Esophagus (tissue), 2 donors: ENCODE results near the gene RUNX3. TPM values are rescaled to one million over a fixed set of nuclear protein-coding genes. Genes with fewer than 3 reads are reported as not detected.
A peak's percentile ranks its signal among the peaks of the same experiment; 100 is the strongest.
"Not testable (repeated sequence)": the region's sequence is repeated elsewhere in the genome, so short reads cannot be mapped to it uniquely, and the experiment has no call there.

Source experiments
- H3K27ac ChIP-seq, 2 donors: one replicate each; pipeline ENCODE4 v1.5.1; 2013; ENCODE audit warnings: low read depth in 2 of 2, mild to moderate bottlenecking in 2 of 2, inconsistent platforms in 1 of 2, low read length in 1 of 2, moderate library complexity in 1 of 2
- H3K27me3 ChIP-seq, 2 donors: one replicate each; pipeline ENCODE4 v1.6.1; 2013; ENCODE audit warnings: low read length in 2 of 2, control low read depth in 1 of 2, mild to moderate bottlenecking in 1 of 2; ENCODE audit not compliant: insufficient read depth in 2 of 2, control insufficient read depth in 1 of 2
- H3K36me3 ChIP-seq, 2 donors: one replicate each; pipeline ENCODE4 v1.6.1; 2013; ENCODE audit warnings: low read length in 1 of 2; ENCODE audit not compliant: control insufficient read depth in 2 of 2, insufficient read depth in 2 of 2
- H3K4me1 ChIP-seq, 2 donors: one replicate each; pipeline ENCODE4 v1.6.1; 2013; ENCODE audit warnings: low read length in 1 of 2; ENCODE audit not compliant: control insufficient read depth in 2 of 2, insufficient read depth in 2 of 2
- H3K4me3 ChIP-seq, 2 donors: one replicate each; pipeline ENCODE4 v1.5.1; 2013; ENCODE audit warnings: low read length in 2 of 2, mild to moderate bottlenecking in 2 of 2, low read depth in 1 of 2, moderate library complexity in 1 of 2
- H3K9me3 ChIP-seq, 2 donors: one replicate each; pipeline ENCODE4 v1.6.1; 2013; ENCODE audit warnings: mild to moderate bottlenecking in 2 of 2, low read depth in 1 of 2, low read length in 1 of 2, moderate library complexity in 1 of 2; ENCODE audit not compliant: control insufficient read depth in 2 of 2, insufficient read depth in 1 of 2
- WGBS, 2 donors: extraction: QIAGEN DNeasy Blood & Tissue Kit; methylation state at CpG; one replicate each; pipeline ENCODE4 v1.1.7; 2013; 5-methylcytosine and 5-hydroxymethylcytosine counted together
- polyA plus RNA-seq, 2 donors: library from polyadenylated mRNA; stranded (reverse); fragments of 200-250 nt; gene quantifications; one replicate each; pipeline ENCODE4 v1.2.3, GENCODE V29; 2013
- donor health status: healthy with polysubstance abuse.
- donor health status: Bipolar disorder and iron deficiency.

RUNX3 gene
- polyA plus RNA-seq, result 1 to 10 TPM in 1 of 2 donors, under 1 TPM in 1; 0.77 to 1.4 TPM

DNA sequence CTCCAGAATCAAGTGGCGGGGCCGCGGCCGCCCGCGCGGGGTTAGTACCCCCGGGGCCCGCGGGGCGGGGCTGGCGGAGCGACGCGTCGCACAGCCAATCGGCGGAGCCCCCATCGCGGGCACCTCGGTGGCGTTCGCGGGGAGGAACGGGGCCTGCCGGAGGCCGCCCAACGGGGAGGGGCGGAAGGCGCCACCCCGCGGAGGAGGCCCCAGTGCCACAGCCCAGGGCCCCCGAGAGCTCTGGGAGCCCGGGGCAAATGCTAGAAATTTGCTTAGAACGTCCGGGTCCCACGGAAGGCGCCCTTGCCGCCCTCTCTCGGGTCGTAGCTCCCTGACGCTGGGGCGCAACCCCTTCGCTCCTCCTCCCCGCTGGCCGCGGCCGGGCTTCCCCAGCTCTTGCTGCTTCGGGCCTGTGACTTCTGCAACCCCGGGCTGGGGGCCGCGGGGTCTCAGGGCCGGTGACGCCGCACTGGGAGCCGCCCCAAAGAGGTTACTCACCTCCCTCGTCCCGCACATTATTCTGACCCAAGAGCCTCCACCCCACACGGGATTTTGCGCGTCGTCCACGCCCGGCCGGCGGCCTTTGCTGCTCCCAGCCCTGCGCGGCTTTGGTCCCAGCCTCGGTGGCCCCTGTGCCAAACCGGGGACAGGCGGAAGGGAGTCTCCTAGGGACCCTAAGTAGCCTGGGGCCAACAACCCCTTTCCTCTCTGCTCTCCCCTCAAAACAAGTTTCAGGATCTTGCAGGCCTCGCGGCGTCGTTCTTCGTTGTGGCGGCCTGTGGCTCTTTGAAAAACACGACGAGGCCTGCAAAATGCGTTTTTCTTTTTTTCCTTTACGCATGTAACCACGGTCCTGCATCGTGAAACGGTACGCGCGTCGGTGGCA lies at the start of gene RUNX3:
Gene RUNX3, minus strand, starts transcription at position 17 of the 886 bp plus-strand sequence. CDS start 408 bp downstream, outside the sequence.
- Histone ChIP-seq H3K4me3 (peak within 1 kb of the TSS; percentile 43 to 48), H3K36me3 (no peaks in the 10 kb centered on the region), H3K9me3 (no peaks in the 10 kb centered on the region), H3K4me1 (peaks cover 3 to 17% of the 10 kb centered on the region in 2 donors), H3K27me3 (peaks cover 7 to 31% of the 10 kb centered on the region in 2 donors), H3K27ac (peak within 1 kb of the TSS; percentile 53 to 75)
- WGBS, 2 donors, result 7 to 8% methylated on average over 81 to 88 of the region's 88 CpGs

DNA sequence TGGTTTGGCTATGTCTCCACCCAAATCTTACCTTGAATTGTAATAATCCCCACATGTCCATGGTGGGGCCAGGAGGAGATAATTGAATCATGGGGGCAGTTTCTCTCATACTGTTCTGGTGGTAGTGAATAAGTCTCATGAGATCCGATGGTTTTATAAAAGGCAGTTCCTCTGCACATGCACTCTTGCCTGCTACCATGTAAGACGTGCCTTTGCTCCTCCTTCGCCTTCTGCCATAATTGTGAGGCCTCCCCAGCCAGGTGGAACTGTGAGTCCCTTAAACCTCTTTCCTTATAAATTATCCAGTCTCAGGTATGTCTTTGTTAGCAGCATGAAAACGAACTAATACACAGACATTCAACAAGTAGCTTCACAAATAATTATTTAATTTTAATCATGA lies 49.2 kb upstream of the RUNX3 start:
- H3K27me3 ChIP-seq, H3K4me3 ChIP-seq, H3K36me3 ChIP-seq, H3K27ac ChIP-seq, H3K4me1 ChIP-seq, H3K9me3 ChIP-seq: not testable (repeated sequence)
- WGBS, 2 donors, result 82 to 86% methylated on average over 4 of the region's 4 CpGs

DNA sequence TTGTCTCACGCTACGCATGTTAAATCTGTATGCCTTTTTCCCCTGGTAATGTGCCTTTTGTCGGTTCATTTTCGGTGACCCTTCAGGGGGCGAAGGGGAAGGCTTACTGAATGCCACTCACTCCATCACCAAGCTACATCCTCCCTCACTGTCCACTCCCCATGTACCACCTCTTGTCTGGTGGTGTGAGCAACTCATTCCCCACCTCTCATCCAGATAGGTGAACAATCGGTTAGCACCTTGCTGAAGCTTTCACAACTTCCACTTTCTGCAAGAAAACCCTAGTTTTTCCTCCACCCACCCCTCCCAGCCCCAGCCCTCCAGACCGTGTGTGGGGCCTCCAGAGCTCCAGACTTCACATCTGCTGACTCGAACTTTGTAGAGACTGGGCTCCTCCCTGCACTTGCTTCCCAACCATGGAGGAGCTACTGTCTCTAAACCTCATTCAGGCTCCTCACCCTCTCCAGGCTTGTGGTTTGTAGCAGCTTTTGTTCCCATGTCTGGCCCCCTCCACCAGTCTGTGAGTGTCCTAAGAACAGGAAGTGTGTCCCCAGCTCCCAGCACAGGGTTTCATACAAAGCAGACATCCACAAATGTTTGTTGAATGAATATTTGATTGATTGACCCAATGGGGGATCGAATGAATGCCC lies 48.4 kb upstream of the RUNX3 start:
- Histone ChIP-seq H3K4me3 (no peak overlapping the region), H3K36me3 (no peaks in the 10 kb centered on the region), H3K27ac (no peak overlapping the region), H3K27me3 (peaks cover 0 to 3% of the 10 kb centered on the region in 2 donors), H3K4me1 (no peaks in the 10 kb centered on the region), H3K9me3 (peaks cover 0 to 7% of the 10 kb centered on the region in 2 donors)
- WGBS, 2 donors, result 59 to 71% methylated on average over 9 of the region's 9 CpGs

DNA sequence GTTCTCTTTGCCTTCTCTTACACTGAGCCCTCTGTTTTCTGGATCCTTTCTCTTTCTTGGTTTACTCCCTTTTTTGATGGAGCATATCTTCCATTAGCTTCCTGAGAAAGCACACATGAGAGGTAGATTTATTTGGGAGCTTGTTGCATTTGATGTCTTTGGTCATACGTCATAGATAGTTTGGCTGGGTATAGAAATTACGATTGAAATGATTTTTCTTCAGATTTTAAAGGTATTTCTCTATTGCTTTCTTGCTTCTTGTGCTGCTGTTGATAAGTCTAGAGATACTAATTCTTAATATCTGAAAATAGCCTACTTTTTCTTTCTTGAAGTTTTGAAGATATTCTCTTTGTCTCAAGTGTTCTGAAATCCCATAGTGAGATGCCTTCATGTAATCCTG lies 45.3 kb upstream of the RUNX3 start:
- Histone ChIP-seq H3K27ac (no peak overlapping the region), H3K4me3 (no peak overlapping the region), H3K9me3 (peaks cover 0 to 7% of the 10 kb centered on the region in 2 donors), H3K4me1 (no peaks in the 10 kb centered on the region), H3K27me3 (peaks cover 0 to 3% of the 10 kb centered on the region in 2 donors), H3K36me3 (no peaks in the 10 kb centered on the region)
- WGBS, 2 donors, result 91 to 92% methylated on average over 2 of the region's 2 CpGs

DNA sequence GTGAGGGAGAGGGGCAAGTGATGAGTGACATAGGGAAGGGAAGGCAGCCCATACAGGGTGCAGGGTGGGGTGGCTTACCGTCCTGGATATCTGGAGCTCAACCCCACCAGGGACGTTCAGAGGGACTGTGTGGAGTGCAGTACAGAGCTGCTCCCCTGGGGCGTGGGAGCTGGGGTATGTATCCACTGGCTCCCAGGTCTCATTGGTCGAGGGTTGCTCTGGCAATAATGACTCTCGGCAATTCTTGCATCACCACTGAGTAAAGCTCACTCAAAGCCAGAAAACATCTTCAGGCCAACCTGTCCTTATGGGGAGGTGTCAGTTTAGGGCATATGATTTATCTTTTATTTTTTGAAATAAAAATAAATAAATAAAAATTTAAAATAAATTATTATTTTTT lies 43.2 kb upstream of the RUNX3 start:
- peaks cover 0 to 7% of the 10 kb centered on the region in 2 donors for H3K9me3 ChIP-seq
- no peak overlapping the region for H3K27ac ChIP-seq
- H3K27me3 ChIP-seq, result peaks cover 0 to 3% of the 10 kb centered on the region in 2 donors
- H3K36me3 ChIP-seq, result no peaks in the 10 kb centered on the region
- WGBS, 2 donors, result 65 to 83% methylated on average over 5 of the region's 5 CpGs
- no peak overlapping the region for H3K4me3 ChIP-seq
- H3K4me1 ChIP-seq, result no peaks in the 10 kb centered on the region

DNA sequence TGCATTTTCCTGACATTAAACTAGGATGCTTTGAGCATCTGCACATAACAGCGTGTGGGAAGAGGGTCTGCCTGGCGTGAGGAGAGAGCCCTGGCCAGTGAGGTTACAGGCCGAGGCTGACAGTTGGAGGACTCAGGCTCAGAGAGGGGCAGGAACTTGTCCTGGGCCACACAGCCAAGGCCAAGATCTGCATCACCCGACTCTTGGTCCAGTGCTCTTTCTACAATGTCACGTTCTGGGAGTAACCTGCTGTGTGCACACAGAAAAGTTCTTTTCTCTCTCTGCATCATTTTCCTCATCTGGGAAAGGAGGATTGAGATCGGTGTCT lies 42.8 kb upstream of the RUNX3 start:
- Histone ChIP-seq H3K36me3 (no peaks in the 10 kb centered on the region), H3K27ac (no peak overlapping the region), H3K27me3 (peaks cover 0 to under 1% of the 10 kb centered on the region in 2 donors), H3K4me3 (no peak overlapping the region), H3K4me1 (no peaks in the 10 kb centered on the region), H3K9me3 (peaks cover 0 to 7% of the 10 kb centered on the region in 2 donors)
- WGBS, 2 donors, result 76 to 90% methylated on average over 6 of the region's 6 CpGs

DNA sequence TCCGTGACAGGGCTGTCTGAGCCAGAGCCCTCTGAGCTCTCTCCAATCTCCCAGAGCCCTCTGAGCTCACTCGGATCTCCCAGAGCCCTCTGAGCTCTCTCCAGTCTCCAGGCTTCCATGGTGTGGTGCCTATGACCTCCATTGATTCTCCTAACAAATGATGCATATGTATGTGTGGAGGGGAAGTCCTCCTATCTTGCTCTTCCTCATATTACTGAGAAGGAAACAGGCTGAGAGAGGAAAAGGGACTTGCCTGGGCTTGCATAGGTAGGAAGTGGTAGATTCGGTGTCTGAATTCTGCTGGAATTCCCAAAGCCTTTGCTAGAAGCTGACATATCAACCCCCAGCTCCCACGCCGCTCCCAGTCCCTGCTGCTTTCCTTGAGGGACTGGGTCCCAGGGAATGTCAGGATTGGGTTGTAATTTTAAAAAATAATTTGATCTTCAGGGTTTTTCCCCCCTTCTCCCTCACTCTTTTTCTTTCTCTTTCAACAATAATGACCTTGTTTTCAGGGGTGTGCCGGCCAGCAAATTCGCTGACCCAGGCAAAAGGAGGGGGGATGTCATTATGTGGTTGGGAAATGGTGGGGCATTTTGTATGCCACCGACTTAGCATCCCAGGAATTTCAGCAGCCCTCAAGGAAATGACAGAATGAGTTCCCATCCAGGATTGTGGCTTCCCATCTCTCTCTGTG lies 42.3 kb upstream of the RUNX3 start:
- Histone ChIP-seq H3K27me3 (no peaks in the 10 kb centered on the region), H3K27ac (no peak overlapping the region), H3K36me3 (no peaks in the 10 kb centered on the region), H3K4me1 (no peaks in the 10 kb centered on the region), H3K9me3 (peaks cover 0 to 7% of the 10 kb centered on the region in 2 donors), H3K4me3 (no peak overlapping the region)
- WGBS, 2 donors, result 64 to 69% methylated on average over 8 of the region's 8 CpGs

DNA sequence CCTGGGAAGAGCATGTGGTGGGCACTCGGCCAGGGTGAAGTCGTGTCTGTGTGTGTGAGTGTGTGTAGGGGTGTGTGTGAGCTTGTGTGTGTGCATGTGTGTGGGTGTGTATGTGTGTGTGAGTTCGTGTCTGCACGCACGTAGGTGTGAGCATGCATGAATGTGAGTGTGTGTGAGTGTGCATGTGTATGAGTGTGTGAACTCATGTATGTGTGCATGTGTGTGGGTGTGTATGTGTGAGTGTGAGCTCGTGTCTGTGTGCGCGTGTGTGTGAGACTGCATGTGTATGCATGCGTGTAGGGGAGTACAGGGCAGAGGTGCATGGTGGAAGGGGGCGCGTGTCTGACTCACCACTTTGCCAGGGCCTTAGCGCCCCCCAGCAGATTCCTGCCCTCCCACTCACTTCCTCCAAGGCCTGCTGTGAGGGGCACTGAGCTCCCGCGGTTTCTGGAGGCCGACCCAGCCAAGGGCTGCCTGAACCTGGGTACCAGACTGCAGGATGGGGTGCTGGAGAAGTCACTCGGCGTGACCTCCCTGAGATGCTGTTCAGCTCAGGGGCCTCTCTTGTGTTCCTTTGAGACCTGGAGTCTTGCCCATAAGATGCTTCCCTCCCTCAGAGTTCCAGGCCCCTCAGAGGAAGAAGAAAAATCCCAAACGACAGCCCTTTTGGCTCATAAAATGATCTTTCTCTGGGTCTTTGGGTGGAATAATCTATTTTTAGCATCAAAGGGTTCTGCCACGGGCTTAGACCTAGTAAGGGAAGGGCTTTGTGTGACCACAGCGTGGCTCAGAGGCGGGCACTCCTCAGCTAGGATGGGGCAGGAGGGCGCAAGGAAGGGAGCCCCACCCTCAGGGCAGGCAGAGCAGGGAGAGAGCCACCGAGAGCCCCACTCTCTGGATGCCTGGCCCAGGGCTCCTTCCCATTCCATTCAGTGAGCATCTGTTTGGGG lies 41.1 kb upstream of the RUNX3 start:
- peaks cover 0 to 4% of the 10 kb centered on the region in 2 donors for H3K9me3 ChIP-seq
- no peaks in the 10 kb centered on the region for H3K36me3 ChIP-seq
- H3K4me3 ChIP-seq, result no peak overlapping the region
- no peaks in the 10 kb centered on the region for H3K27me3 ChIP-seq
- H3K4me1 ChIP-seq, result no peaks in the 10 kb centered on the region
- 71 to 77% methylated on average over 22 to 23 of the region's 23 CpGs for WGBS, 2 donors
- no peak overlapping the region for H3K27ac ChIP-seq

DNA sequence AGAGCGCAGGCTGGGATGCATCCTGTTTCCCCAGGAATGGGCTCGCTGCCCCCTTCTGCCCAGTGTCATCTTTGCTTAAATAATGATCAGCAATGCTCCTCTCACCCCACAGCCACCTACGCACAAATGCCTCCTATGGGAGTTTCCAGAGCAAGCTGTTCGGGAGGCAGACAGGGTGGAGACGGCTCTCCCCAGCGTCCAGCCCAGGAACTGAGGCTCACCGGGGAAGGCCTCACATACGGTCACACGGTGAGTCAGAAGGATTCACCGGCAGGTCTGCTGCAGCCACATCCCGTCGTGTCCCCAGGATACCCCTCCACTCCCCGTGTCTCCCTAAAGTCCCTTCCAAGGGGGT lies 40.3 kb upstream of the RUNX3 start:
- Histone ChIP-seq H3K27ac (no peak overlapping the region), H3K27me3 (no peaks in the 10 kb centered on the region), H3K4me1 (no peaks in the 10 kb centered on the region), H3K4me3 (no peak overlapping the region), H3K36me3 (no peaks in the 10 kb centered on the region), H3K9me3 (peaks cover 0 to 4% of the 10 kb centered on the region in 2 donors)
- WGBS, 2 donors, result 40 to 54% methylated on average over 13 of the region's 13 CpGs
